C4-2B (cell line): ENCODE results near the gene DENND4B.

Experiments used
- ZFX ChIP-seq: fragments of 450-650 bp; IDR thresholded peaks from 2 replicates; pipeline ENCODE4 v1.6.1; 2017
- TF ChIP-seq, protein P1 (sequence below): fragments of 450-650 bp; conservative IDR thresholded peaks from 2 replicates; pipeline ENCODE4 v1.5.1; 2017; ENCODE audit warnings: mild to moderate bottlenecking

DNA sequence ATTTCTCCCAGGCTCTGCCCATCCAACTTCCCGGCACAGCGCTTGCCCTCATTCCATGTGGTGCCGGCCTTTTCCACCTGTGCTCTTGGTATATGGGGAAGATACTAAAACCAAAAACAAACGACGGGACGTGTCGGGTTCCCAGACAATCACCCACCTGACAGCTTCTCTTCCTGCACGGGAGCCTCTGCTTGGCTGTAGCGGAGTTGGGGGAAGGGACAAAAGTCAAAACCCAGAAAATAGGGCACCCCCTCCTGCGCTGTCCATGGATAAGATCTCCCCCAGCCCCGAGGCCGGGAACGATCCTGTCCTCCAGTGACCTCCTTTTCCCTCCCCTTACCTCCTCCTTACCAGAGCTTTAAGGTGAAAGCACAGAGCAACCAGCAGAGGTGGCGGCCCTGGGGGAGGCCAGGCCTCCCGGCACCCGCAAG, 30.3 kb upstream of the DENND4B start:
- TF ChIP-seq, protein P1, sequence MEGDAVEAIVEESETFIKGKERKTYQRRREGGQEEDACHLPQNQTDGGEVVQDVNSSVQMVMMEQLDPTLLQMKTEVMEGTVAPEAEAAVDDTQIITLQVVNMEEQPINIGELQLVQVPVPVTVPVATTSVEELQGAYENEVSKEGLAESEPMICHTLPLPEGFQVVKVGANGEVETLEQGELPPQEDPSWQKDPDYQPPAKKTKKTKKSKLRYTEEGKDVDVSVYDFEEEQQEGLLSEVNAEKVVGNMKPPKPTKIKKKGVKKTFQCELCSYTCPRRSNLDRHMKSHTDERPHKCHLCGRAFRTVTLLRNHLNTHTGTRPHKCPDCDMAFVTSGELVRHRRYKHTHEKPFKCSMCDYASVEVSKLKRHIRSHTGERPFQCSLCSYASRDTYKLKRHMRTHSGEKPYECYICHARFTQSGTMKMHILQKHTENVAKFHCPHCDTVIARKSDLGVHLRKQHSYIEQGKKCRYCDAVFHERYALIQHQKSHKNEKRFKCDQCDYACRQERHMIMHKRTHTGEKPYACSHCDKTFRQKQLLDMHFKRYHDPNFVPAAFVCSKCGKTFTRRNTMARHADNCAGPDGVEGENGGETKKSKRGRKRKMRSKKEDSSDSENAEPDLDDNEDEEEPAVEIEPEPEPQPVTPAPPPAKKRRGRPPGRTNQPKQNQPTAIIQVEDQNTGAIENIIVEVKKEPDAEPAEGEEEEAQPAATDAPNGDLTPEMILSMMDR: no peak
- no peak for TF ChIP-seq ZFX
